Small intestine (tissue), 4 donors: Measurements from ENCODE around the gene TGFB3. TPM values are rescaled to one million over a fixed set of nuclear protein-coding genes. Genes with fewer than 3 reads are reported as not detected.

Experiments used
- polyA plus RNA-seq, 4 donors: library from polyadenylated mRNA; stranded (reverse) in 3 of 4; unstranded in 1 of 4; fragments of 200-250 nt in 3 of 4; fragments of 120-200 nt in 1 of 4; gene quantifications; one replicate each; pipeline versions ENCODE4 v1.2.1 to v1.2.3, GENCODE V29; 2013
- donor health status: healthy with polysubstance abuse.
- donor health status: Bipolar disorder and iron deficiency.
- donor health status: healthy.

Gene TGFB3
- polyA plus RNA-seq, 4 donors, result 3.6 to 8.8 (median 6.8) TPM

Other genes with a start within 250 kb of the TGFB3 start
- gene IFT43, start 3.8 kb upstream of the TGFB3 start, polyA plus RNA-seq, result 100 to 1,000 TPM in 1 of 4 donors, 10 to 100 TPM in 3; 28.5 to 101 (median 55.5) TPM
- gene GPATCH2L, start 169.9 kb upstream of the TGFB3 start, polyA plus RNA-seq, result 10 to 100 TPM in 1 of 4 donors, 1 to 10 TPM in 3; 3.4 to 23.7 (median 5.5) TPM